HG03095 (cell line): Measurements from ENCODE around the gene HEMGN.
"Not testable (repeated sequence)": the region's sequence is repeated elsewhere in the genome, so short reads cannot be mapped to it uniquely, and the experiment has no call there.

Experiments
- ATAC-seq: cut with Tn5 transposase; IDR thresholded peaks from one replicate; pipeline ENCODE4 v1.9.1; 2021; ENCODE audit warnings: moderate library complexity; ENCODE audit not compliant: unreplicated experiment

HEMGN gene

GRCh38 chr9:97964901-97965300 lies 26.9 kb upstream of the HEMGN start:
- ATAC-seq, result no peak

GRCh38 chr9:97963232-97963631 lies 25.3 kb upstream of the HEMGN start:
- ATAC-seq, result no peak

GRCh38 chr9:97962575-97962974 lies 24.6 kb upstream of the HEMGN start:
- ATAC-seq, result no peak

GRCh38 chr9:97962136-97962535 lies 24.2 kb upstream of the HEMGN start:
- ATAC-seq, result no peak

- ATAC-seq, result no peak
These were observed 23.4 kb upstream of the HEMGN start for GRCh38 chr9:97961361-97961760.

- not testable (repeated sequence) for ATAC-seq
These were observed 22.8 kb upstream of the HEMGN start for GRCh38 chr9:97960678-97961328.

GRCh38 chr9:97959585-97959984 lies 21.6 kb upstream of the HEMGN start:
- no peak for ATAC-seq

GRCh38 chr9:97958812-97959511 lies 21.0 kb upstream of the HEMGN start:
- no peak for ATAC-seq

- no peak for ATAC-seq
These were observed 18.4 kb upstream of the HEMGN start for GRCh38 chr9:97956331-97956730.

GRCh38 chr9:97954550-97954989 lies 16.6 kb upstream of the HEMGN start:
- no peak for ATAC-seq

DNA sequence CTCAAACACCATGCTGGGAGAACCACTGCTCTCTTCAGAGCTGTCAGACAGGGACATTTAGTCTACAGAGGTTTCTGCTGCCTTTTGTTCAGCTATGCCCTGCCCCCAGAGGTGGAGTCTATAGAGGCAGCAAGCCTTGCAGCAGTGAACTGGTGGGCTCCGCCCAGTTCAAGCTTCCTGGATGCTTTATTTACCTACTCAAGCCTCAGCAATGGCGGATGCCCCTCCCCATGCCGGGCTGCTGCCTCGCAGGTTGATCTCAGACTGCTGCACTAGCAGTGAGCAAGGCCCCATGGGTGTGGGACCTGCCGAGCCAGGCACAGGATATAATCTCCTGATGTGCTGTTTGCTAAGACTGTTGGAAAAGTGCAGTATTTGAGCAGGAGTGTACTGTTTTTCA lies 12.9 kb upstream of the HEMGN start:
- ATAC-seq, result not testable (repeated sequence)

DNA sequence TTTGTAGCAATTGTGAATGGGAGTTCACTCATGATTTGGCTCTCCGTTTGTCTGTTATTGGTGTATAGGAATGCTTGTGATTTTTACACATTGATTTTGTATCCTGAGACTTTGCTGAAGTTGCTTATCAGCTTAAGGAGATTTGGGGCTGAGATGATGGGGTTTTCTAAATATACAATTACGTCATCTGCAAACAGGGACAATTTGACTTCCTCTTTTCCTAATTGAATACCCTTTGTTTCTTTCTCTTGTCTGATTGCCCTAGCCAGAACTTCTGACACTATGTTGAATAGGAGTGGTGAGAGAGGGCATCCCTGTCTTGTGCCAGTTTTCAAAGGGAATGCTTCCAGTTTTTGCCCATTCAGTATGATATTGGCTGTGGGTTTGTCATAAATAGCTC lies 9.1 kb upstream of the HEMGN start:
- not testable (repeated sequence) for ATAC-seq

DNA sequence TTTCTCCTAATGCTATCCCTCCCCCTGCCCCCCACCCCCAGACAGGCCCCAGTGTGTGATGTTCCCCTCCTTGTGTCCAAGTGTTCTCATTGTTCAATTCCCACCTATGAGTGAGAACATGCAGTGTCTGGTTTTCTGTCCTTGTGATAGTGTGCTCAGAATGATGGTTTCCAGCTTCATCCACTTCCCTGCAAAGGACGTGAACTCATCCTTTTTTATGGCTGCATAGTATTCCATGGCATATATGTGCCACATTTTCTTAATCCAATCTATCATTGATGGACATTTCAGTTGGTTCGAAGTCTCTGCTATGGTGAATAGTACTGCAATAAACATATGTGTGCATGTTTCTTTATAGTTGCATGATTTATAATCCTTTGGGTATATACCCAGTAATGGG lies 7.5 kb upstream of the HEMGN start:
- not testable (repeated sequence) for ATAC-seq

DNA sequence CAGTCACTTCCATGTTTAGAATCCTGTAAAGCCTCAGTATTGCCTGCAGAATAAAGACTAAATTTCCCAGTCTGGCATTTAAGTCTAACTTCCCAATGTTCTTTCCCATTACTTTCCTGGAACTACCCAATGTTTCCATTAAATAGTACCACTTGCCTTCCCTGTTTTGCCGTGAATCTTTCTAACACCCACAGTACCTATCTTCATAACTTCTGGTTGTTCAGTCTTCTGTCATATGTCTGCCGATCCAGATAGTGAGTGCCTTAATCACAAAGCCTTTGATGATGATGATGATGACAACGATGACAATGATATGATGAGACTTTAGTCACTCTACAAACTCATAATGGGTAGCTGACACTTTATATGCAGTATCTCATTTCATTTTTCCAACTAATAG lies 6.6 kb upstream of the HEMGN start:
- no peak for ATAC-seq

GRCh38 chr9:97943308-97943855 lies 5.4 kb upstream of the HEMGN start:
- ATAC-seq, result no peak

DNA sequence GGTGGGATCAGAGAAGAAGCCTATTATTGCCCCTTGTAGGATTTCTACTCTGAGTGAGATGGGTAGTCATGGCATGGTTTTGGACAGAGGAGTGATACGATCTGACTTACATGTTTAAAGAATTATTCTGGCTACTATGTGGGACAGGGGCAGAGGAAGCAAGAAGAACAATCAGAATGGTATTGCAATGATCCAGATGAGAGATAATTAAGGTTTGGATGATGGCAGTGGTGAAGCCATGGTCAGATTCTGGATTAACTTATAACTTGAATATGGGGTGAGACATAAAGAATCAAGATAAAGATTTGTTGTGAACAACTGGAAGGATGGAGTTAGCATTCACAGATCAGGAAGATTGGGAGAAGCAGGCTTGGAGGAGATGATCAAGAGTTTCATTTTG lies 3.4 kb upstream of the HEMGN start:
- ATAC-seq, result no peak

- no peak for ATAC-seq
These were observed 2.8 kb upstream of the HEMGN start for GRCh38 chr9:97940741-97941140.

DNA sequence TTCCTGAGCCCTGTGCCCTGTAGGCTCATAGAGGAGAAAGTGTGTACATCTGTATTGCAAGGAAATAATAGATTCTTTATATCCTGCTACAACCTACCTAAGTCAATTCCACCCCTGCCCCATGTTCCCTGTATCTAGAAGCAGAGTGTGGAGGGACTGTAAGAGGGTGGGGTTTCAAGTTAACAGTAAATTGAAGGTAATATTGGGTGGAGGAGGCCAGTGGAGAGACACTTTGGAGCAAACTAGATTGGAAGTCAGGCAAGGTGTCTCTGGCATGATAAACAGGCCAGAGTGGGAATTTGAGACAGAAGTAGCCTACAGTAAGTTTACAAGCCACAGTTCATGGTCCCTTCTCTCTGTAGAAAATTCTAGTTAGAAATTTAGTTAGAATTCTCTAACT lies 2.3 kb upstream of the HEMGN start:
- ATAC-seq, result no peak

DNA sequence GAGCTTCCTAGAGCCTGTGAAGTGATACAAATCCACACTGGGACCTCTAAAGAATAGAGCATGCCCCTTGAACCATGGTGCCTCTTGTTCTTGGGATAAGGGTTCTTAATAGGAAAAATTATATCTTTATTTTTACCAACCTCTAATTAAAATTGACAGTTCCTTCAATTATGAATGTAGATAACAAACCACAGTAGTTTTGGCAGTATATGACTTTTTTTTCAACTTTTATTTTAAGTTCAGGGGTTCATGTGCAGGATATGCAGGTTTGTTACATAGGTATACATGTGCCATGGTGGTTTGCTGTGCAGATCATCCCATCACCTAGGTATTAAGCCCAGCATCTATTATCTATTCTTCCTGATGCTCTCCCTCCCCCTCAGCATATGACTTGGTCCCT lies 974 bp downstream of the HEMGN start:
- ATAC-seq, result no peak

GRCh38 chr9:97935276-97935675 lies 2.7 kb downstream of the HEMGN start:
- no peak for ATAC-seq

GRCh38 chr9:97934321-97935115 lies 3.5 kb downstream of the HEMGN start:
- no peak for ATAC-seq
